GOT3 (cell line): ENCODE measurements around the gene MIGA1.
A peak's percentile ranks its signal among the peaks of the same experiment; 100 is the strongest.

ENCODE experiments used
- DNase-seq: peaks from one replicate; lab custom pipeline; 2025; ENCODE audit warnings: mixed read lengths; lab: John Stamatoyannopoulos, UW

Gene MIGA1

DNA sequence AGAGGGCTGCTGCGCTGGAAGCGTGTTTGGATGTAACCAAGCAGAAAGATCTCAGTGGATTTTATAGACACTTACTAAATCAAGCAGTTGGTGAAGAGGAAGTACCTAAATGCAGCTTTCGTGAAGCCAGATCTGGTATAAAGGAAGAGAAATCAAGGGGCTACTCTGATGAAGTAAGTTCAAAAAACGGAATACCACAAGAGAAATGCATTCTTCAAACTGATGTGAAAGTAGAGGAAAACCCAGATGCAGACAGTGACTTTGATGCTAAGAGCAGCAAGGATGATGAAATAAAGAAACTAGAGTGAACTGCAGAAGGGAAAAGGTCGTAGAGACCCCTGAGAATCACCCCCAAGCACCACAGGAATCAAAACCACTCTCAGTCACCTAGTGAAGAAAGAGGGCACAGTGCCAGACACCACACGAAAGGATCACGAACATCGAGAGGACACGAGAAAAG lies 68.2 kb downstream of the MIGA1 start:
- DNase-seq, result no peak

DNA sequence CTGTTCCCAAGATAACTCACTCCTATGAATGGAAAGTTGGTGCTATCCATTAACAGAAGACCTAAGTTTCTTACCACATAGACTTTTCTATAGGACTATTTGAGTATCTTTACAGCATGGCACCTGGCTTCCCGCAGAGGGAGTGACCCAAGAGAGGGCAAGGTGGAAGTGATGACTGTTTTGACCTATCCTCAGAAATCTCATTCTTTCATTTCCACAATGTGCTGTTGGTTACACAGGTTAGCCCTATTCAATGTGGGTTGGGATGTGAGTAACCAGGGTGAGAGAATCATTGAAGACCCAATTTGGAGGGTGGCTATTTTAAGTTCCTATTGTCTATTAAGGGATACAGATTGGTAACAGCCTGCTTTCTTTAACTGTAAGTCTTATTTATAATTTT lies 70.6 kb downstream of the MIGA1 start:
- DNase-seq, result no peak

DNA sequence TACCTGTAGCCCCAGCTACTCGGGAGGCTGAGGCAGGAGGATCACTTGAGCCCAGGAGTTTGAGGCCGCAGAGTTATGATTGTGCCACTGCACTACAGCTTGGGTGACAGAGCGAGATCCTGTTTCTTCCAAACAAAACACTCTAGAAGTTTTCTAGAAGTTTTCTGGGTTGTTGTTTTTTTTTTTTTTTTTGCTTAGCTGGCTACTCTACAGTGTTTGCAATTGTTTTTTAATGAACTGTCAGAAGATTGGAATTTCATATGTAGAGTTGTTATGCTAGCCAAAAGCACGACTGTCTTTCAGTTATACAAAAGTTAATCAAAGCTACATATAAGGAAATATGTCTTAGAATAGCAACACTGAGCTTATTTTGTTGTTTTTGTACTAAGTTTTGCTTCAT lies 78.1 kb downstream of the MIGA1 start:
- no peak for DNase-seq

DNA sequence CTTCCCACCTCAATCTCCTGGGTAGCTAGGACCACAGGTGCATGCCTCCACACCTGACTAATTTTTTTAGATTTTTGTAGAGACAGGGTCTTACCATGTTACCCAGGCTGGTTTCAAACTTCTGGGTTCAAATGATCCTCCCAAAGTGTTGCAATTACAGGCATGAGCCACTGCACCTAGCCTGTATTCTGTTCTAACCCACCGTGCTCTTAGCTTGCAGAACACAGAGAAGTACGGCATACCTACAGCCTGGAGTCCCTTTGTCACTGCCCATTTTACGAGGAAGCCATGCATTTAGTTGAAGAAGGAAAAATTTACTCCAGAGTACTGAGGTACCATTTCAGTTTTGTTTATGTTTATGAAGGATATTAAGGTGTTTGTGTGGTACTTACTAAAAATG lies 79.3 kb downstream of the MIGA1 start:
- no peak for DNase-seq

DNA sequence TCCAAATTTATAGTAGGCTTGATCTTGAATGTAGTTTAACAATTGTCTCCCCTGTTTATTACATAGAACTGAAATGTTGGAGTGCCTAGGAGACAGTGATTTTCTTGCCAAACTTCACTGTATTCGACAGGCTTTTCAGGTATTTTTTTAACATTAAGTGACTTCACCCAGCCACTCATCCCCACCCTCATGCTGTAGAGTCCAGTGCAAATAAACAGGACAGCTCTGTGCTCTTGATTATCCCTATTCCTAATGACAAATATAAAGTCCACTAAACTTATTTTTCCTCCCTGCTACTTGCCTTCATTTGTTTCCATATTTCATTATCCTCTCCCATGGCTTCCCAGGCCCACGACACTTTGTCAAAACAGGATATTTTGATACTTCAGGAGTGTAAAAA lies 79.8 kb downstream of the MIGA1 start:
- DNase-seq, result no peak

DNA sequence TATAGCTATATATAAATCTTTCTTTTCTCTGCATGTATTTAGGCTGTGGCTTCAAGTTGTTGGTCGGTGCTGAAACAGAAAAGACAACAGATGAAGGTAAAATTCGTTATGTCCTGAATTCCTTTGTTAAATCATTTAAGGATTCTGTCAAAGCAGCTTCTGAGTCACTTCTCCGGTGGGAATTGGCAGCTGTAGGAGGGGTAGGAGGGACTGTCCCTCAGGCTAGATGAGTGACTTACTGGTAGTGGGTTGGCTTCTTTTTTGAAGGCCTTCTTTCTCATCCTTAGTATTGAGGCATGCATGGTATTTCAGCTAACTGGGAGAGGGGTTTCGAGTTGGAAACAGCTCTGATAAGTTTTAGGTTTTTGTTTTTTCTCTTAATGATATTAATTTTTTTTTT lies 86.8 kb downstream of the MIGA1 start:
- no peak for DNase-seq

DNA sequence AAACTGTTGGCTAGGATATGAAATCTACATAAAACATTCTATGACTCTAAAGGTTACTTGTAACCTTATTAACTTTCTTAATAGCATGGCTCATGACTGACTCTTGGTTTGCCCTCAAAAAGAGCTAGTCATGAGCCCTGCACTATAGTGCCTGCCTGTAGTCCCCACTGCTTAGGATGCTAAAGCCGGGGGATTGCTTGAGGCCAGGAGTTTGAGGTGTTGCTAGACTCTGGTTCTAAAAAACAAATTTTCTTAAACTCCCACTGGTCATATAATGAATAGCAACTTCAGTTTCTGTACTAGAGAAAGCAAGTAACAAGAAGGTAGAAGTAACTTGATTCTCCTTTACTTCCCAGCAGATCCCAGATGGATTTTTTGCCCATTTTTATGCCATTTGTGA lies 93.2 kb downstream of the MIGA1 start:
- DNase-seq, result no peak

DNA sequence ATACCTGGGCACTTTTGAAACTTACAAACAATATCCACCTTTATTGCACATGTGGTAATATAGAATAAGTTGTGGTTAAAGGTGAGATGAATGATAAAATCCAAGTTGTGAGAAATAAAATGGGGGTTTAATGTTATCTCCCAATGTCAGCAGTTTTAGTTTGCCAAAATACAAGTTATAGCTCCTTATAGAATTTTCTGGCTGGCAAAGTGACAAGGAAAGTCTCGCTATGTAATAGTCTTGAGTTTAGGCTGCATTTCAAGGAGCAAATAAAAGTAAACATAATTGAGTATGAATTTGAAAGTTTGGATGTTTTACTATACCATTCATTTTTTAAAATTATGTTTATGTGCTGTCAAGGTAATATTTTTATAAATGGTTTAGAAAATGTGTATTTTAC lies 94.0 kb downstream of the MIGA1 start:
- DNase-seq, result no peak

DNA sequence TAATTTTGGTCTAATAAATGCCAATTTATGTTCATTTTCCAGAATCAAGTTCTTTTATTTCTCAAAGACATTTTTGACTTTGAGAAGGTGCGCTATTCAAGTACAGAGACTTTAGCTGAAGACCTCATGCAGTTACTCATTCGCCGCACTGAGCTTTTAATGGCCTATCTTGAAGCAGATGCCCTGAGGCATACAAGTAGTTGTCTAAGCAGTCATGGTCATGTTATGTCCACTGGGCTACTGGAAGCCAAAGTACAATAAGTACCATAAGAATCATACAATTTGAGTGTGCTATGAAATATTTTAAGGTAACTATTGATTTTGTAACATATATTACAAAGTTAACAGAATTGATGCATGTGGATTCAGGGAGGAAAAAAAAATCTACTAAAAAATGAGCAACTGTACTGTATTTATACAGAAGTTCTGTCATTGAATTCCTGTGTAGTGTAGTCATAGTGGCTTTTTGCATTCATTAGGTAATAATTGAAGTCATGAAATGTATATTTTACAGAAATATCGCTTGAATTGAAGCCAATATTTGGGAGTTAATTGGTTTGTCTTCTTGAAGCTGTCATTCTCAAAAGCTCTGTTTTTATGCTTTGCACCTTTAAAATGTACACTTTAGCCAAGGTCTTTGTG lies 95.5 kb downstream of the MIGA1 start:
- no peak for DNase-seq

DNA sequence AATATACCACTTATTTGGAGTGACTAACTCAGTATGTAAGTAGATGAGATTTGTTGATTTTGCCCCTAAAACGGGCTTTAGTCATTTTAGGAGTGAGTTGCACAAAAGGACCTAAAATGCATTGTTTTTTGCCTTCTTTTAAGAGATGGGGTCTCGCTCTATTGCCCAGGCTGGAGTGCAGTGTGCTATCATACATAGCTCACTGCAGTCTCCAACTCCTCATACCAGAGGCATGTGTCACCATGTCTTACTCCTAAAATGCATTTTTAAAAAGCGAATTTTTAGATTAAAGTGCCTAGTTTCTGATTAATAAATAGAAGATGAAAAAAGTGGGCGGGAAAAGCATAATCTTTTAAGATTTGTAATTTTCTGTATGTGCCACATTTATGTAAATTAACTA lies 97.4 kb downstream of the MIGA1 start:
- DNase-seq, result no peak

DNA sequence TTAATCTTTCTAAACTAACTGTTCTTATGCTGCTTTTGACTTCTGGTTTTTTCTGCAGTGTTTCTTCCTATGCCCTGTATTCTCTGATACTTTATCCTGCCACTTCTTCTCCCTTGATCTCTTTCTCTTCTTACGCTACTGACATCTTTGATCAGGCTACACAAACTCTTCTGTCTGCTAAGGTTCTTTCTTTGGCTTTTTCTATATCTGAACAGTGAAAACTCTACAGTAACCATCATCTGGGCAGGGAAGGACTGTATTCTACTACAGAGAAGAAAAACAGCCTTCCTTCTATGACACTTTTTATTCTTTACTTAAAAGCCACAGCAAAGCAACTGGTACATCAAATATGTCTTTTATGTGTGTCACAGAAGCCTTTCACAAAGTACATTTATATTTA lies 101.6 kb downstream of the MIGA1 start:
- no peak for DNase-seq

DNA sequence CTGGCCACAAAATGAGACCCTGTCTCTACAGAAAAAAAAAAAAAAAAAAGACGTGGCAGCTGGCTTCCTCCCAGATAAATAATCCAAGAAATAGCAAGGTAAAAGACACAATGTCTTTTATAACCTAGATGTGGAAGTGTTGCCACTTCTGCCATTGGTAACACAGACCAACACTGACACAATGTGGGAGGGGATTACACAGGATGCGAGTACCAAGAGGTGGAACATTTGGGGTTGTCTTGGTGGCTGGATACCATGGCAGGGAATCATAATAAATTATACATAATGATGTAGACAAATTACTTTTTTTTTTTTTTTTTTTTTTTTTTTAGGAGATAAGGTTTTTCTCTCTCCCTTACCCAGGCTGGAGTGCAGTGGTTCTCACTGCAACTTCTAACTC lies 103.0 kb downstream of the MIGA1 start:
- DNase-seq, result no peak

DNA sequence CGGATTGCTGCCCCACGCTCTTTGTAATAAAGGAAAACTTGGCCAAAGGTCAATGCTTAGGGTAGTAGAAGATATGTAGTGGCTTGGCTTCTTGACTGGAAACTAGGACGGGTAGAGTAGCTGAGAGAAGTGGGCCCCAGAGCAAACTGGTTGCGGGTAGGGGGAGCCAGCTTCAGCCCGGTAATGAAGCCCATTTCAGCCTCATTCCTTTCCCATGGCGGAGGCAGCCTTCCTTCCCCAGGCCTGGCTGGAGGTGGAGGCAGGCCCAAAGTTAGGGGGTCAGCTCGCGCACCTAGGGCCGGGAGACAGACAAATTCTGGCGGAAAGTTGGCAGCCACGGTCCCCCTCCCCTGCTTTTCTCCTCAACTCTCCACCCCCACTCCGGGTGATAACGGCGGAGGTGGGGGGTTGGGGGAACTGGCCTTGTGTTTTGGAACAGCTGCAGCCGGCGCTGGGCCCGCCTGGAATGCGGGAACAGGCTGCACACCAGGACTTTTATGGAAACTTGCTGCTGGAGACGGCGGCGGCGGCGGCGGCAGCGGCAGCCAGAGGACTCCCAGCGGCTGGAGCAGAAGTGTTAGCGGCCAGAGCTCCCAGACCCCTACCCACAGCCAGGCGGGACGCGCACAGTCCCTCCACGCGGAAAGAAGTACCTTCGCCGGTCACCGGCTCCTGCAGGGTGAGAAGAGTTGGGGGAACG lies 108.8 kb downstream of the MIGA1 start, which contains the start of gene NEXN:
NEXN (plus strand) TSS at position 544 of the 700 bp plus-strand sequence. CDS start 27,483 bp downstream, outside the sequence.
- peak; percentile 12 for DNase-seq

DNA sequence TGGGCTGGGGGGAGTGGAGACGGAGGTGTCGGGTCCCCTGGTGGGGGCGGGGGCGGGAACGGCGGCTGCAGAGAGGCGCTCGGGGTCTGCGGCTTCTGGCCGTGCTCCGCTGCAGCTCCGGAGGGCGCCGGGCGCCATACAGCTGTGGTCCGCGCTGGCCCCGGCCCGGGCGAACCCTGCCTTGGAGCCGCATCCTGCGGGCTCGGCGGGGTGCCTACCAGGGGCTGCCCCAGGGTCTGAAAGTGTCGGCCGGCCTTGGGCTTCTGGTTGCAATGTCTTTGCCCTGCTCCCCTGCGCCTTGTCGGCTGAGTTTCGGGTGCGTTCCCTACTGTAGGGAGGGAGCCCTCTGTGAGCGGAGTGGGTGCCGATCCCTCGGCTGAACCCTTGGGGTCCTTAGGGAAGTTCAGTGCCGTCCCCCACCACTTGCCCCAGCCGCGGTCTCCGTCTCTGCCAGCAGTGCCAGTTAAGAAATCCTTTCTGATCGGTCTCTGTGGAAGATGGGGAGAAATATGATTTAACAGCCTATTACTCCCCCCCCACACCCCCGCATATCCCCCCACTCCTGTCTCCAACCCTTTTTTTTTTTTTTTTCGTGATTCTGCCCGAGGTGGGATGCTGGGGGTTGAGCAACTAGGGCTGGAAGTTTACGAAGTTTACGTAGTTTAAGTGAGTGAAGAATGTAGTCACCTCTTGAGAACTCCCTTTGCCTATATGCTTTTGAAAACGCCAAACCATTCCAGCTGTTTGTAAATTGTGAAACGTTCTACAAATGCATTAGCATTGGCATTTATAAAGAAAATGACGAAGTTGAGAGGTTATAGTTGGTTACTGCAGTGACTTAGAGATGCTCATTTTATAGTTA lies 109.6 kb downstream of the MIGA1 start:
- no peak for DNase-seq

DNA sequence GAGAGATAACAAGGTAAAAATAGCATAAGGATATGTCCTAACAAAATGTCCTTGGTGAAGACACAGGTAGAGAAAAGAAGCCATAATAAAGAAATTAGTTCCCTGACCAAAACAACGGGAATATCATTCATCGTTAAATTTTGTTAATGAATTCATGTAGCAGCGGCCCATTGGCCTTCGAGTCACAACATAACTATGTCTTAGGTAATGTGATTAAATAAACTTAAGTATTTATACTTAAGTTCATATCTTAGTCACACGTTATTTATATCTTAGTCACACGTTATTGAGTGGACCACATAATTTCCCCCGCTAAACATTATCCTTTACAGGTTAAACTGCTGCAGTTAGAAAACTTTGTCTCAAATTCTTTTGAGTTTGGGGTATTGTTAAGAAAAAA lies 110.2 kb downstream of the MIGA1 start:
- DNase-seq, result no peak

DNA sequence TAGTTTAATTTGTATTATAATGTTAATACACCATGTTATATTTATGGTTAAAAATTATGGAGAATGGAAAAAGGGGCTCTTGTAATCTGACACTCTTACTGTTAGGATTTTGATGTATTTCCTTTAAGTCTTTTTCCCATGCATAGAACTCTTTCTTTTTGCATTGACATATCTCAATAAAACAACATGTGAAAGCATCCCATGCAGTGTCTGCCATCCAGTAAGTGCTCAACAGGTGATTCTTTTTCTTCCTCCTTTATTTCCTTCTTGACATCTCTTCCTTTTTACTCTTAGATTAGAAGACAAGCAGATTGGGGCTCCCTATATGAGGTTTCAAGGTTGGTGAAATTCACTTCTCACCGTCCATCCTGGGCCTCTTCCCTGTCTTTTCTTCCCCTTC lies 111.8 kb downstream of the MIGA1 start:
- no peak for DNase-seq

DNA sequence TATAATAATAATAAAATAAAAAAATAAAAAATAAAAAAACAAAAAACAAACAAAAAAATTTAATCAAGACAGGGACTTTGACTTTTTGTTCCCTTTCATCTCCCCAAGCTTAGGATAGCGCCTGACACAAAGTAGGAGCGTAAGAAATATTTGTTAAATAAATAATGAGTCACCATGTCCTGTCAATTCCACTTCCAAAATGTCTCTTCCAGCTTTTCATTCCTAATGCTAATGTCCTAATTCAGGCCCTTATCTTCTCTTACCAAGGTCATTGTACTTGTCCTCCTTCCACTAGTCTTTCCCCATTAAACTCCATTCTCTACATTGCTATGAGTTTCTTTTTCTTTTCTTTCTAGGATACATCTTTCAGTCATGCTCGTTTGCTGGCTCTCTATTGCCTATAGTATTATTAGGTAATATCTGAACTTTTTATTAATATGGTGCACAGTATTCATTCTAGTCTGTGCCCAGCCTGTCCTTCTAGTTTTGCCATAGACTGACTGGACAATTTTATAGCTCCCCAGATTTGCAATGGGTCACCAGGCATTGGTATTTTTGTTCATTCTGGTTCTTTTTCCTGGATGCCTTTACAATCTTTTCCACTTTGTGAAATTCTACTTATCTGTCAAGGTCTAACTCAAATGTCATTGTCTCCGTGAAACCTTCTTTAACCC lies 120.3 kb downstream of the MIGA1 start:
- DNase-seq, result no peak

DNA sequence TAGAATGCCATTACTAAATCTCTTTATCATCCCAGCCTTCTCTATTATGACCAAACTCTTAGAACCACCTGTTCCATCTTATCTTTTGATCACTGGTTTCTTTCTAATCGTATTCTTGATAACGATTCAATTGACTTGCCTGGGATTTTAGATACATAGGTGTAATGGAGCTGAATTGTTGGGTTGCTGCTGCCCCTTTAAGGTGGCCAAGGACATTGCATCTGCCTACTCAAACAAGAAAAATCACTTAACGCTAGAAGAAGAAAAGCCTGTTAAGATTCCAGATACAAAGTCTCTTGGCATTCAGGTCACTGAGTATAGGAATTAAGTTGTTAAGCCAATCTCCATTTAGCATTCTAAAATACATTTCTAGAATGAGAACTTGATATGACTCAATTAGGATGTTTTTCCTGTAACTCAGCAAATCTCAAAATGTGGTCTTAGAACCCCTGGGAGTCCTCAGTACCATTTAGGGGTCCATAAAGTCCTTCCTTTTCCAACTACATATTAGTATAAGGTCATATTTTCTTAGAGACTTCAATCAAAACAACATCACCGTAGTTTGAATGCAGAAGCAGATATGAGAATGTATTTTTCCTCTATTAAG lies 121.3 kb downstream of the MIGA1 start:
- no peak for DNase-seq

DNA sequence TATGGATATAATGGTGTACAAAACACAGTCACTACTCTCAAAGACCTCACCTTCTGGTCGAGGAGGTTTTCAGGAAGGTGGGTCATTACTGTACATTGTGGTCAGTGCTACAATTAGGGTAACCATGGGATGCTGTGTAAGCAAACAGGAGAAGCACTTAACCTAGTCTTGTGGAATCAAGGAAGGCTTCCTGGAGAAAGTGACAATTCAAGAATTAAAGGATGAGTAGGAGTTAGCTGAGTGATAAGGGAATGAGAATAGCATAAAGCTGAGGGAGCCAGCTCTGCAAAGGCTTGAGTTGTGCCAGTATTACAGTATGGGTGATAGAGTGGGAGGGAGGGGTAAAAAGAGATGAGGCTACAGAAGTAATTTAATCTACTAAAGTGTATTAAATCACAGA lies 126.2 kb downstream of the MIGA1 start:
- DNase-seq, result no peak

DNA sequence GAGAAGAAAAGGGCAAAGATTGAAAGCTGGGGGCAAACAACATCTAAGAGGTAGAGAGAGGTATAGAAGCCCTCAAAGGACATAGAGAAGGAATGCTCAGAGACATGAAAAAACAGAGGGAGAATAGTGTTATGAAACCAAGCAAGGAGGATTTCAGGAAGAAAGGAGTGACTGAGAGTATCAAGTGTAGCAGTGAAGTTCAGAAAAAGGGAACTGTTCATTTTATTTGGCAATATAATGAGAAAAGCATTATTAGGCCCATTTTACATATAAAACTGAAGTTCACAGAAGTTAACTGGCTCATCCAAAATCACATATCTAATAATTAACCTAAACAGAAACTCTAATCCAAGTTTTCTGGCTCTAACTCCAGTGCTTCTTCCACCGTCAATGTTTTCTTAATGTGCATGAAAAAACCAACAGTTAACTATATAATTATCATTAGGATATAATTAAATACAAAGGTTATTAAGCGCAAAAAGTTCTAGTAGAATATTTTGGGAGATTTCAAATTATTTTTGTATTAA lies 126.6 kb downstream of the MIGA1 start:
- DNase-seq, result no peak

DNA sequence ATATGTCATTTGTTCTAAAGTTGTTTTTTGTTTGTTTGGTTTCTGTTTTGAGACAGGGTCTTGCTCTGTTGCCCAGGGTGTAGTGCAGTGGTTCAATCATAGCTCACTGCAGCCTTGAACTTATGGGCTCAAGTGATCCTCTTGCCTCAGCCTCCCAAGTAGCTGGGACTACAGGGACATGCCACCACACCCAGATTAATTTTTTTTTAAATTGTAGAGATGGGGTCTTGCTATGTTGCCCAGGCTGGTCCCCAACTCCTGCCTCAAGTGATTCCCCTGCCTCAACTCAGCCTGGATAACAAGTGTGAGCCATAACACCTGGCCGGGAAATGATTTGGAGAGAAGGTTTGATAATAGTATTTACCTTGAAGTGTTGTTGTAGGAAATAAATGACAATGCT lies 127.2 kb downstream of the MIGA1 start:
- DNase-seq, result no peak

DNA sequence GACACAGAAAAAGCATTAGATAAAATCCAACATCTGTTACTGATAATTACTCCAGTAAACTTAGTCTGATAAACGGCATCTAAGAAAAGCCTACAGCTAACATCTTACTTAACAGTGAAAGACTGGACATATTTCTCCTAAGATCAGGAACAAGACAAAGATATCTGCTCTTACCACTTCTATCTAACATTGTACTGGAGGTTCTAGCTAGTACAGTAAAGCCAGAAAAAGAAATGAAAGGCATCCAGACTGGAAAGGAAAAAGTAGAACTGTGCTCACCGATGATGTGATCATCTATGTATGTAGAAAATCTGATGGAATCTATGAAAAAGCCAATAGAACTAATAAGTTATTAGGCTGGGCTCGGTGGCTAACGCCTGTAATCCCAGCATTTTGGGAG lies 130.7 kb downstream of the MIGA1 start:
- no peak for DNase-seq
